HepG2 (cell line): ENCODE results near the gene CXorf65.

ENCODE experiments used
- CHD4 ChIP-seq: fragments of 200-600 bp; sonication (generic); IDR thresholded peaks from 2 replicates; pipeline ENCODE4 v1.7.0; 2017; ENCODE audit warnings: mild to moderate bottlenecking, low read length, borderline replicate concordance
- FOXJ3 ChIP-seq: sonication (generic); formaldehyde crosslinking; IDR thresholded peaks from 2 replicates; pipeline ENCODE4 v1.4.0; 2020; ENCODE audit warnings: missing genetic modification reagents, mild to moderate bottlenecking, borderline replicate concordance
- MXI1 ChIP-seq: IDR thresholded peaks from 3 replicates; pipeline ENCODE4 v1.6.1; 2012; ENCODE audit warnings: low read depth, low read length, inconsistent platforms, borderline replicate concordance

DNA sequence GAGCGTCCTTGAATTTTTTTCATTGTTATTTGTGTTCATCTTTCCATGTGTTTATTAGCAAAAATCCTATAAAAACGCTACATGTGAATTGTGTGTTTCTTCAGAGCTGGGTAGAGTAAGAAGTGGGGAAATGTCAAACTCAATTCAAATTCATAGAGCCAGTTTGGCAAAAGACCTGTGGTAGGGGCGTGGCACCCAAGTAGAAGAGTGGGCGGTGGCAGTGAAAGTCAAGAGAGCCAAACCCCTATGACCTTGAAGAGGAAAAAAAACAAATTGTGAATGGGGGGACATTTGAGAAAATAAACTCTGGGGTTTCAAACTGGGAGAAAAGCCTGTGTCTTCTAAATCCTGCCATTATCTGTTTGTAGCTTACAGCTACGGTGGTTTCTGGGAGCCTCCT is 15.3 kb downstream of the CXorf65 start:
- TF ChIP-seq MXI1: no peak
- TF ChIP-seq FOXJ3: no peak
- no peak for TF ChIP-seq CHD4
